WERI-Rb-1 (cell line): Measurements from ENCODE around the gene TOP1.

Experiments
- DNase-seq: peaks from one replicate; pipeline ENCODE4 v3.0.0-alpha.2; 2020
- H3K27ac ChIP-seq: fragments of 250-450 bp; sonication (Bioruptor Pico); 2 replicates; pipeline ENCODE4 v1.5.1; 2020; ENCODE audit warnings: mild to moderate bottlenecking, moderate library complexity
- H3K27me3 ChIP-seq: fragments of 250-450 bp; sonication (Bioruptor Pico); 2 replicates; pipeline ENCODE4 v1.5.1; 2021; ENCODE audit warnings: mild to moderate bottlenecking, low read depth, moderate library complexity; ENCODE audit not compliant: insufficient read depth, severe bottlenecking
- H3K36me3 ChIP-seq: fragments of 250-450 bp; sonication (Bioruptor Pico); 2 replicates; pipeline ENCODE4 v1.5.1; 2020; ENCODE audit warnings: mild to moderate bottlenecking, moderate library complexity
- H3K4me3 ChIP-seq: 2 replicates; pipeline ENCODE4 v1.5.1; 2011; ENCODE audit warnings: low read depth, mild to moderate bottlenecking, control low read depth, low read length
- H3K9me3 ChIP-seq: fragments of 250-450 bp; sonication (Bioruptor Pico); 2 replicates; pipeline ENCODE4 v1.5.1; 2021; ENCODE audit warnings: mild to moderate bottlenecking, moderate library complexity; ENCODE audit not compliant: severe bottlenecking
- CTCF ChIP-seq: IDR thresholded peaks from 2 replicates; pipeline ENCODE4 v1.5.1; 2011; ENCODE audit warnings: low read depth, mild to moderate bottlenecking, control low read depth, inconsistent platforms, low read length

The TOP1 gene

GRCh38 chr20:40992349-40993113, 36.1 kb upstream of the TOP1 start:
- no peak for DNase-seq
- Histone ChIP-seq H3K27me3 (no peaks in the 10 kb centered on the region), H3K36me3 (no peaks in the 10 kb centered on the region)

DNA sequence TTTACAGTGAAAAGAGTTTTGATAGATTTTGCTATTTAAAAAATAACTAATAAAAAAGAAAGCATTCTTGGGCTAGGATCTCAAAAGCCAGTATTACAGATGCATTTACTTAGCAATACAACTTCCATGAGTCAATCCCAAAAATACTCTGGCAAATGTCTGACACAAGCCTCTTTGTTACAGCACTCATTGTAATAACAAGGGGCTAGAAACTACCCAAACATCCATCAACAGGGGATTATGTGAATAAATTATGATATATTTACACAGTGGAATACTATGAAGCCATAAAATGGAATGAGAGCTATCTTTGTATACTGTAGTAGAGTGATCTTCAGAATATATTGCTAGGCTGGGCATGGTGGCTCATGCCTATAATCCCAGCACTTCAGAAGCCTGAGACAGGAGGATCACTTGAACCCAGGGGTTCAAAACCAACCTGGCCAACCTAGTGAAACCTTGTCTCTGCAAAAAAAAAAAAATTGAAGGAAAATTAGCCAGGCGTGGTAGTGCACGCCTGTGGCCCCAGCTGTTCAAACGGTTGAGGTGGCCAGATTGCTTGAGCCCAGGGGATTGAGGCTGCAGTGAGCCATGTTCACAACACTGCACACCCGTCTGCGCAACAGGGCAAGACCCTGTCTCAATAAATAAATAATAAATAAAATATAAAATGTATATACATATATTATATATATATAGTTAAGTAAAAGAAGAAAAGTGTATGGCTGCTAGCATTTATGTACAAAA, 34.7 kb upstream of the TOP1 start:
- Histone ChIP-seq H3K9me3 (no peaks in the 10 kb centered on the region), H3K27me3 (no peaks in the 10 kb centered on the region), H3K36me3 (no peaks in the 10 kb centered on the region), H3K27ac (no peak overlapping the region), H3K4me3 (no peak overlapping the region)
- DNase-seq, result no peak
- TF ChIP-seq CTCF, result no peak

More at GRCh38 chr20:40992349-40993113, 36.1 kb upstream of the TOP1 start:
- no peak for TF ChIP-seq CTCF
- H3K9me3 ChIP-seq, result no peaks in the 10 kb centered on the region
- no peak overlapping the region for H3K4me3 ChIP-seq
- H3K27ac ChIP-seq, result no peak overlapping the region

DNA sequence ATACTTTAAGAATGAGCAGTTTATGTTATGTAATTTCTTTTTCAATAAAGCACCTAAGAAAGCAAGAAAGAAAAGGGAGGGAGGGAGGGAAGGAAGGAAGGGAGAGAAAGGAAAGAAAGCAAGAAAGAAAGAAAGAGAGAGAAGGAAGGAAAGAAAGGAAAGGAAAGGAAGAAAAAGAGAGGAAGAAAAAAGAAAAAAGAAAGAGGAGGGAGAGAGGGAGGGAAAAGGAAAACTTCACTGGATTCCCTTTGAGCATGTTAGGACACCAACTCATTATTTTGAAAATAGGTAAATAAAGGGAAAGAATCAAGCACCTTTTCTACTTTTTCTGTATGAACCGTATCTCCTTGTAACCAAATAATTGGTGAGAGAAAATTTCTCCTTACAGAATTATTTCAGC, 32.3 kb upstream of the TOP1 start:
- H3K4me3 ChIP-seq, result no peak overlapping the region
- no peaks in the 10 kb centered on the region for H3K9me3 ChIP-seq
- H3K27me3 ChIP-seq, result no peaks in the 10 kb centered on the region
- no peaks in the 10 kb centered on the region for H3K36me3 ChIP-seq
- TF ChIP-seq CTCF, result no peak
- no peak for DNase-seq
- H3K27ac ChIP-seq, result no peak overlapping the region

- TF ChIP-seq CTCF, result no peak
- Histone ChIP-seq H3K9me3 (no peaks in the 10 kb centered on the region), H3K36me3 (no peaks in the 10 kb centered on the region), H3K27me3 (no peaks in the 10 kb centered on the region), H3K4me3 (no peak overlapping the region), H3K27ac (no peak overlapping the region)
- no peak for DNase-seq
Observed at GRCh38 chr20:40997116-40997515, 31.5 kb upstream of the TOP1 start.

DNA sequence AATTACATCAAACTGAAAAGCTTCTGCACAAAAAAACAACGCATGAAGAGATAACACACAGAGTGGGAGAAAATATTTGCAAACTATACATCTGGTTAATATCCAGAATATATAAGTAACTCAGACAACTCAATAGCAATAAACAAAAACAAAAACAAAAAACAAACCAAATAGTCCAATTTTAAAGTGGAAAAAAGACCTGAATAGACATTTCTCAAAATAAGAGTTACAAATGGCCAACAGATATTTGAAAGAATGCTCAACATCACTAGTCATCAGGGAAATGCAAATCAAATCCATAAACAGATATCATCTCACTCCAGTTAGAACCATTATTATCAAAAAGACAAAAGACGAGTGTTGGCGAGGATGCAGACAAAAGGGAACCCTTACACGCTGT, 28.8 kb upstream of the TOP1 start:
- DNase-seq, result no peak
- no peak overlapping the region for H3K27ac ChIP-seq
- no peak for TF ChIP-seq CTCF

More for the DNA sequence above, 28.8 kb upstream of the TOP1 start:
- Histone ChIP-seq H3K36me3 (no peaks in the 10 kb centered on the region), H3K9me3 (no peaks in the 10 kb centered on the region), H3K27me3 (no peaks in the 10 kb centered on the region), H3K4me3 (no peak overlapping the region)
